HG03432 (cell line): ENCODE results near the gene SMIM41.

Experiments used
- ATAC-seq: cut with Tn5 transposase; IDR thresholded peaks from one replicate; pipeline ENCODE4 v1.9.1; 2021; ENCODE audit warnings: mild to moderate bottlenecking, moderate library complexity; ENCODE audit not compliant: unreplicated experiment

SMIM41 gene

DNA sequence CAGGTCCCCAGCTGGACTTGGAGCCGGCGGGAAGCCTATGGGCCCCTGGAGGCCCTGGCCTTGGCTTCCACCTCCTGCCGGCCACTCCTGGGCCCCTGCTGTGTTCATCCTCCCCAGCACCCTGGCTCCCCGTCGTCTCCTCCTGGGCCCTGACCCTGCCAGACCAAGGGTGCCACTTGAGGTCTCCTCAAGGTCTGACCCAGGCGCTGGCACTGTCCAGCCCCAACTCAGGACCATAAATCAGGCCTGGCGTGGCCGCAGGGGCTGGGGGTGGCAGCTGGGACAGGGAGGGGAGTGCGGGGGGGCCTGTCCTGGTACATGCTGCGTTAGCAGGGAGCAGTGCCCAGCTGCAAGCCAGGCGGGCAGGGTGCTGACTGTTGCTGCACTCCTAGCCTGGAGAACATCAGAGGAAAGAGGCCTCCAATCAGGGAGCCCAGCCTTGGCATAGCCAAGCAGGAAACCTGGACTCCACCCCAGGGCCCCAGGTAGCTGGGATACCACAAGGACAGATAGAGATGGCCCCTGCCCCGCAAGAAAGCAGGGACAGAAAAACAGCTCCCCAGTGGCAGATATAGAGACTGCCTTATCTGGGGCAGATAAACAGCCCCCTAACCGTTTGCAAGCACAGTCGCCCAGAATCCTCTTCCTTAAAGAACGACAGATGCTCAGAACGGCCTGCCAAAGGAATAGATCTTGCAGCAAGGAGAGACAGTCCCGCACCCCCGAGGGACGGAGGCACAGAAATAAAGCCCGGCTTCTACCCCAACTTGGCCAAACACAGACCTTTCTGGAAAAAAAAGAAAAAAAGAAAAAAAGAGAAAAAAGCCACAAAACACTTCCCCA is 16.2 kb upstream of the SMIM41 start:
- no peak for ATAC-seq

DNA sequence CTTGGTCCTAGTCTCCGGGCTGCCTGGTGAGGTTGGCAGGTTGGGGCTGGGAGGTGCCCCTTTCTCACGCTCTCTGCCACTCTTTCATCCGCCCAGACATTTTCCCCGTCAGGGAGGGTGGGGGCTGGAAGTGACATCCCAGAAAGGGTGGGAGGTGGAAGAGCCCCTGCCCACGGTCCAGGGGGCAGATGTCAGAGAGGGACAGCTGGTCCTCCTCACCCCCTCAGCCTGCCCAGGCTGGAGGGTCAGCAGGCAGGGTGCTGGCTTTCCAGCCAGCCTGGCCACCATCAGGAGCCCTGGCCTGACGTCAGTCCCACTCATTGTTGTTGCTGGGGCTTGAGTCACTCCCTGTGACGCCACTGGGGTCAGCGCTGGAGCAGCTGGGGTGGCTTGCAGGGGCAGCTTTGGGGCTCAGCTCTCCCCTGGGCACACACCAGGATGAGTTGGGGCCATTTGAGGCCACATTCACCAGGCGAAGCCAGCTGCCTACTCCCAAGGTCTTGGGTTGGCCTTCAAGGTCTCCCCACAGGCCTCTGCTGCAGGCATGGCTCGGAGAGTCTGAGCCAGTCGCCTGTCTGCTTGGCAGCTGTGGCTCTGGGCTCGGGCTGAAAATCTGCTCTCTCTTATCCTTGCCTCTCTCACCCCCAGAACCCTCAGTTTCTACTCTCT is 15.4 kb upstream of the SMIM41 start:
- no peak for ATAC-seq

DNA sequence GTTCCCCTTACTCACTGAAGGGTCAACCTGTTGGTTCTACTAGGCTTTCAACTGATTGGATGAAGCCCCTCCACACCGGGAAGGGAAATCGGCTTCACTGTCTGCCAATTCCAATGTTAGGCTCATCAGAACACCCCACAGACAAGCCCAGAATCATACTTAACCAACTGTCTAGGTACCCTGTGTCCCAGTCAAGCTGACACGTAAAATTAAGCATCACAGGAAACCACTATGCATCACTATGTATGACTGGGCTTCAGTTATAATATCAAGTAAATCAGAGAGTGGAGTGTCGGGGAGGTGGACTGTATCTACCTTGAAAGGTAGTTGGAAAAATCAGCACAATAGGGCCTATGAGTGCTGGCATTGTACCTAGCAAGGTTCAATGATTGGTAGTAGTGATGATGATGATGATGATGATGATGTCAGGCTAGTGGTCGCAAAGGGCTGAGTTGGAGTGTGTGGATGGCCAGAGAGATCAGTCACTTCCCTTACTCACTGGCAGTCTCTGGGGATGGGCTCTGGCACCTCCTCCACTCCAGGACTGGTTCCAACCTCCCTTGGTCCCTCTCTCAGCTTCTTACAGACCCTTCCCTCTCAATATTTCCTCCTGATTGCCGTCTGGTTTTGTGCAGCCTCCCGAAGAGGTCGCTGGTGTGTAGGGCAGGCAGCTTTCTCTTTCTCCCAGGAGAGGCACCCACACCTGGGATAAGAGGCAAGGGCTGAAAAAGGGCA is 13.0 kb upstream of the SMIM41 start:
- no peak for ATAC-seq

DNA sequence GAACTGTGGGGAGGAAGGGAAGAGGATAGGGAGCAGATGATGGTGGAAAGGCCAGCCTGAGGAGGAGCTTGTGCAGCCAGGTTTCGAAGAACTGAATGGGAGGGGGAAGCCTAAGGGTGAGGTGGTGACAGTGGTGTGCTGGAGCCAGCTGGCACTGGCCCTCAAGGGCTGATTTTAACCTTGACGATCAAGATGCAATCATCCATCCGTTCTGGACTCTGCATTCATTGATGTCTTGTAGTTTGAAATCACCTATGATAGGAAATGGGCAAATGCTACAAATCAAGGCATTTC is 12.5 kb upstream of the SMIM41 start:
- no peak for ATAC-seq

DNA sequence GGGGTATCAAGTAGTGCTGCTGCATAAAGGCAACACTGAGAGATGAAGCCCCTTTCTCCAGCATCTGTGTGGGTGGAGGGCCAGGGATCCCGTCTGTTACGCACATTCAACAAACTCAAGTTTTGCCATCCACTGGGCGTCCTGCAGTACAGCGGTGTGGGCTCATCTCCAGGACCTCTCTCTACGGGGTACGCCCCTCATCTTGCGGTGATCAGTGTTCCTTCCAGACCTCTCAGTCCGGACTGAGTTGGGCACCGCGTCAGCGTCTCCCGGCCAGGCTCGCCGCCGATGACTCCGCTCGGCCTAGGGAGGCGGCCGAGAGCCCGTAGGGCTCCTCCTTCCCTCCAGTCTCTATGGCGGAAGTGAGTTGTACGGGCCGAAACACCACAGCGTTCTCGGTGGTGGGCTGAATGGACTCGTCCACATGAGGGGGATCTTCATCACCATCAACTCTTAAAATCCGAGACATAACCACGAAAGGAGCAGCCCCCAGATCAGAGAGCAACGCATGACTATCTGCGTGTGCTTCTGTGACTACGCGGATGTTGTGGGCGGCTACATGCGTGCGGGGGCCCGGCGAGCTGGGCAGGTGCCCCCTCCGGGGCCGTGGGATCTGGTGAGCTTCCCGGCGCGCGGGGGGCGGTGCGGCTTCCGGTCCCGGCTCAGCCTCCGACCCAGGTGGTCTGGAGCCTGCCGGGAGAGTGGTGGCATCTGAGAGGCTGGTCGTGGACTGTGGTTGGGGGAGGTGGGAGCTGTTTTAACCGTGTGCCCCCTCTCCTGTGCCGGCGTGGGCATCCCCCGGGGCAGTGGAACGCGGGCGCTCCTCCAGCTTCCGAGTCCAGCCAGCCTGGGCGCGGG is 9.9 kb upstream of the SMIM41 start, which contains the start of gene ATG101:
ATG101 (plus strand) TSS at position 652 of the 858 bp plus-strand sequence. CDS start 3,673 bp downstream, outside the sequence.
- ATAC-seq, result peak; percentile 95

DNA sequence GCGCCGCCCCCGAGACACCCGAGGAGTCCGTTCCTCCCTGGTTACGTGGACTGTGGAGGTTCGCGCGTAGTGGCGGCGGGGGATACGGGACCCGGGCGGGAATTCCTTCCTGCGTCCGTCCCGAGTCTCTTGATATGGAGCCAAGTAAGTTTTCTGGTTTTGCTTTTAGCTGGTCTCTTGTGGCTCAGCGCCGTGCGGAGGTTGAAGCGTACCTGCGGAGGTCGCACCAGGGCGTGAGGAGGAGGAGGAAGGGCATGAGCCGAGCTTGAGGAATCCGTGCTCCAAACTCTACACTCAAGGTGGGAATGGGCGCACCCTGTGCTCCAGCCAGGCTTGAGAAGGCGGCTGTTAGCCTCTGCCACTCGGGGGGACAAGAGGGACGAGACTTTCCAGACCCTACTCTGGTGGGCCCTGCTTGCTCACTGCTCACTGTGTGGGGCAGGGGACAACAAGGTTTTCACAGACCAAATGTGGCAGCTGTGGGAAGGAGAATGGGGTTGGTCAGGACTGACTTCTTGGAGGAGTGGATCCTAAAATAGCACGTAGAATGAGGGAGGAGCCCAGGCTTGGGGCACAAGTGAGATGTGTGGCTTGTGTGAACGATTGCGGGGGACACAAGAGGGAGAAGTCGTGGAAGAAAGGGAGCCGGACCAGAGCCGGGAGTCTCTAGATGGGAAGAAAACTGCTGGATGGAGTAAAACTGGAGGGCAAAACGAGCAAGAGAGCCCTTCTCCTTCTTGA is 9.1 kb upstream of the SMIM41 start:
- ATAC-seq, result no peak

DNA sequence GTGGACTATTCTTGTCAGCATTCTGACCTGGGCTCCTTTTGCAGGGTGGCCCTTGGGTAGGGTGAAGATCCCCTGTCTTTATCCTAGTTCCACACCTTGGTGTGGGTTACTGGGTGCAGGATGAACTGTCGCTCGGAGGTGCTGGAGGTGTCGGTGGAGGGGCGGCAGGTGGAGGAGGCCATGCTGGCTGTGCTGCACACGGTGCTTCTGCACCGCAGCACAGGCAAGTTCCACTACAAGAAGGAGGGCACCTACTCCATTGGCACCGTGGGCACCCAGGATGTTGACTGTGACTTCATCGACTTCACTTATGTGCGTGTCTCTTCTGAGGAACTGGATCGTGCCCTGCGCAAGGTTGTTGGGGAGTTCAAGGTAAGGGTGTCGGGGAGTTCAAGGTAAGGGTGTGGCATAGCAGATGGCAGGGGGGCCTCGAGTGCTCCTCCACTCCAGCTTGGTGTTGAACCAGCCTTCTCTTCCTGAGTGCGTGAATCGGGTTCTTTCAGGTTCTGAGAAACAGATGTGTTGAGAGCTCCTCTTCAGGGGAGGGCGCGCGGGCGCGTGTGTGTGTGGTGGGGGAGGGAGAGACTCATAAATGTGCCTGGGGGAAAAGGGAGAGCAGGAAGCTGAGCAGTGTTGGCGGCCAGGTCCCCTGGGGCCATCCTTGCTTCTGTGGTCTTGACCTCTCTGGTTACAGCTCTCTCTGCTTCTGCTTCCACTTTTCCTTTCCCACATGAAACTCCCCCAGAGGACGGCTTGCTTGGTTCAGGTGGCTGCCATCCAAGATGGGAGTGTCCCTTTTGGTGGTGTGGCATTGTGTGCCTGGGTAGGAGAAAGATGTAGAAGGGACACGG is 5.7 kb upstream of the SMIM41 start:
- ATAC-seq, result peak; percentile 19

DNA sequence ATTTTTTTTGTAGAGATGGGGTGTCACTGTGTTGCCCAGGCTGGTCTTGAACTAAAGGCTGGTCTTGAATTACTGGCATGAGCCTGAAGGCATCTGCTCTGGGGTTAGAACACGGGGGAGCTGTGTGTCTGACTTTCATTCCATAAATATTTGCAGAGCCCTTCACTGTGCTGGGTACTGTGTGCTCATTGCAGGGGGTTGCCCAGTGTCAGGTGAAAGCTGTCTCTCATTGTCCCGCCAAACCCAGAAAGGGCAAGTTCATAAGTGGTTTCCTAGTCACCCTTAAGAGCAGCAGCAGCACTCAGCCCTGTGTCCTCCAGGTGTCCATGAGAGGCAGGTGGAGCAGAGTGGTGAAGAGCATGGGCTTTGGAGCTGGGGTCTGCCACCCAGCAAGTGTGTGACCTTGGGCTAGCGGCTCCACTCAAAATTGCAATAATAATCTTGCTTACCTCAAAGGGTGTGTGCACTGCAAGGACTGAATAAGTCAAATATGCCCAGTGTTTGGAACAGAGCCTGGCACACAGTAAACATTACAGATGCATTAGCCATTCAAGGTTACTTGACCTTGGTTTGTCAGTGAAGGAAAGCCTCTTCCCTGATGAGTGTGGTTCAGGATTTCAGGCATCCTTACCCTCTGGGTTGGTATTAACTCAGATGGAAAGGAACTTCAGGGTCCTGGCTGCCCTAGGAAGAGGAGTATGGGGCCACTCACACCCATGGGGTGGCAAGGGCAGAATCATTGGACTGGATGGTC is 4.4 kb upstream of the SMIM41 start:
- no peak for ATAC-seq

DNA sequence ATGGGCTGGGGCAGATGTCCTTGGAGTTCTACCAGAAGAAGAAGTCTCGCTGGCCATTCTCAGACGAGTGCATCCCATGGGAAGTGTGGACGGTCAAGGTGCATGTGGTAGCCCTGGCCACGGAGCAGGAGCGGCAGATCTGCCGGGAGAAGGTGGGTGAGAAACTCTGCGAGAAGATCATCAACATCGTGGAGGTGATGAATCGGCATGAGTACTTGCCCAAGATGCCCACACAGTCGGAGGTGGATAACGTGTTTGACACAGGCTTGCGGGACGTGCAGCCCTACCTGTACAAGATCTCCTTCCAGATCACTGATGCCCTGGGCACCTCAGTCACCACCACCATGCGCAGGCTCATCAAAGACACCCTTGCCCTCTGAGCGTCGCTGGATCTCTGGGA is 2.7 kb upstream of the SMIM41 start:
- ATAC-seq, result no peak

DNA sequence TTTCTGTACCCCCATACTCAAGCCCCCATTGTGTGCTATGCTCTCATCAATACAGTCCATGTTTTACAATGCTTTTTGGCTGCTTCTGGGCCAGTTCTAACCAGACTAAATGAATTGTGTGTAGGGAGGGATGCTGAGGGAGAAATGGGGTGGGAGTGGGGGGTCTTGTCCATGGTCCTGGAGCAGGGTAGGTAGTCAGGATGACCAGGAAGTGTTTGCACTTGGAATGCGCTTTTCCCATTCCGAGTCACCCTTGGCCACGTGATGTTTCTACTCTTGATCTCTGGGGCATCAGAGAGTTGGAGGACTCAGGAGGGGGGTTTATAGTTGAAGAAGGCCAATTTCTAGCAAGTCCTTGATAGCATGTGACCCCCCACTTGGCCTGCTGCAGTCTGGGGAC is 1.2 kb upstream of the SMIM41 start:
- no peak for ATAC-seq

DNA sequence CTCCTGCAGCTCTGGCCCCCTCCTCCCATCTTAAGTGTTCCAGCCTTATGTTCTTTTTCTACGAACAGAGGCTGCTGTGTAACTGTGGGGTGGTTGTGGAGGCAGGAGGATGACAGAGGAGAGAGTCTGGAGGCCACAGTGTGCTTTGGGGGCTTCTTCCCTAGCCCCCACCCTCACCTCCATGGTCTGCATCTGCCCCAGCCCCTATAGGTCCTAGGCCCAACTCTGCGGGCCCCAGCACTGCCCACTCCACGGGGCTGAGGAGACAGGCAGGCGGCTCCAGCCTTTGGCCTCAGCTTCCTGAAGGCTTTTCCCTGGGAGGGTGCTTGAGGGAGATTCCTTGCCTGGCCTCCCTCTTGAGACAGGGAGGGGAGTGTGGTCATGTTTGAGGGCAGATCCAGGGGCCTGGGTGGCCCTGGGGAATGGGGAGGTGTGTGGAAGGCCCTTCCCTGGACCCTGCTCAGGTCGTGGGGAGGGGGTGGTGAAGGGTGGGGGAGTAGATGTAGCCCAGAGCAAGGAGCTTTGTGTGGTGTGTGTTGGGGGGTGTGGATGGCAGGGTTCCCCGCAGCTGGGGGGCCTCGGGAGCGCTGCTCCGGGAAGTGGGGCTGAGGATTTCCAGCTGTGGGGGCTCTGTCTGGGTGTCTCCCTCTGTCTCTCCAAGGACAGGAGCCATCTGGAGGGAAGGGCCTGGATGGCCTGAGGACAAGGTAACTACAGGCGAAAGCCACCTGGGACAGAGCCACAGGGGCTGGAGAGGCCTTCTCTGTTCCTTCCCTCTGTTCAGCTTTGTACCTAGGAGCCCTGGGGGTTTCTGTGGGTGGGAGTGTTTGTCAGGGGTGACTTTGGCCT is 1.1 kb downstream of the SMIM41 start:
- no peak for ATAC-seq

DNA sequence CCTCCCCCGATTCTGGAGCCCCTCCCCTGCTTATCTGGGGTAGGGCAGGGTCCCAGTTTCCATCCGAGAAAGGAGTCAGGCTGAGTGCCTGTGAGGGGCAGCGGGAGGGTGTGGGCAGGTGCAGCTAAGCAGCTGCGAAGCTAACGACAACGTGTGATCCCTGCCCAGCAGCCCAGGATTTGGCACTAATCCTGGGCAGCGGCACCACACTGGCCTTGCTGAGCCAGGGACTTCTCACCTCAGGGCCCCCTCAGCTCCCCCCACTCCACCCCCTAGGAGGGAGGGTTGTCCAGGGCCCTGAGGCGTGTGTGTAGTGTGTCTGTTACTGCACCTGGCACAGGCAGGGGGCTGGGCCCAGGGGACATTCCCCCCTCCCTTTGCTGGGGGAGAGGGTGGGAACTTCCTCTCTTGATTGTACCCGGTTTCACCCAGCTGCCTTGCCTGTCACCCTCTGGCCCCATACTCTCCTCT is 1.8 kb downstream of the SMIM41 start:
- ATAC-seq, result peak; percentile 67

DNA sequence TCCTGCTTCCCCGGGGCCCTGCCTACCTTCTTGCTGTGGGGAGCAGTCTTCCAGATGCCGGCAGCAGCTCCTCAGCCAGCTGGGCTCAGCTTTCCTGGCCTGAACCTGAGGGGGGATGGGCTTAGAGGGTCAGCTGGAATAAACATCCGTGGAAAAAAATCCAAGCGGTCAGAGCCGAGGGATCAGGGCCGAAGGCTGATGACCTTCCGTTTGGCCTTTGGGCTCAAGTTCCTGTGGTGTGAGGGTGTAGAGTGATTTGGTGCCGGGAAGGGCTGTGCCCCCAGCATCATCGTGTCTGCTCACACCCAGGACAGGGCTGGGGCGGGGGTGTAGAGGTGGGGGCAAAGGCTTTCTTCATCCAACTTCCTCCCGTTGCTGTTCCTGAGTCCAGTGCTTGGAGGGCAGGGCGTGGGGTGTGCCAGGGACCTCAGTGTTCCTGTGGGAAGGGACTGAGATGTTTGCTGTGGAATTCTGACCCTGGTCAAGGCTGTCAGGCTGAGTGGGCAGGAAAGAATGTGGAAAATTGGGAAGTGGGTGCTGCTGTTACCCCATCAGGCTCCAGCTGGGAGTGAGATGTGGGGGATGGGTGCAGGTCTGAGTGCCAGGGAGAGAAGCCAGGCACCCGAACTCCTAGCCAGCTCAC is 2.6 kb downstream of the SMIM41 start:
- no peak for ATAC-seq

DNA sequence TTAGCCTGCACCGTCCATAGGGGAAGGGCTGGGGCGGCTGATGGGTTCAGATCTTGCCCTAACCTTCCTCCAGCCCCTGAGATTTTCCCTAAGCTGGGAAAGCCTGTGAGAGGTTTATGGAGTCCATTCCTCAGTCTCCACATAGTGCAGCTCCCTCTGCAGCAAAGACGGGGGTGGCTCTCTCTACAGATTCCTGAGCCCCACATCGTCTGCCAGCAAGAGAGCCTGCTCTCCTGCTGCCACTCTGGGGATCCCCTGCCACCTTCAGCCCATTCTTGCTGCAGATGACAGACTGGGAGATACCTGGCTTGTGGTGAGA is 3.1 kb downstream of the SMIM41 start:
- ATAC-seq, result no peak

DNA sequence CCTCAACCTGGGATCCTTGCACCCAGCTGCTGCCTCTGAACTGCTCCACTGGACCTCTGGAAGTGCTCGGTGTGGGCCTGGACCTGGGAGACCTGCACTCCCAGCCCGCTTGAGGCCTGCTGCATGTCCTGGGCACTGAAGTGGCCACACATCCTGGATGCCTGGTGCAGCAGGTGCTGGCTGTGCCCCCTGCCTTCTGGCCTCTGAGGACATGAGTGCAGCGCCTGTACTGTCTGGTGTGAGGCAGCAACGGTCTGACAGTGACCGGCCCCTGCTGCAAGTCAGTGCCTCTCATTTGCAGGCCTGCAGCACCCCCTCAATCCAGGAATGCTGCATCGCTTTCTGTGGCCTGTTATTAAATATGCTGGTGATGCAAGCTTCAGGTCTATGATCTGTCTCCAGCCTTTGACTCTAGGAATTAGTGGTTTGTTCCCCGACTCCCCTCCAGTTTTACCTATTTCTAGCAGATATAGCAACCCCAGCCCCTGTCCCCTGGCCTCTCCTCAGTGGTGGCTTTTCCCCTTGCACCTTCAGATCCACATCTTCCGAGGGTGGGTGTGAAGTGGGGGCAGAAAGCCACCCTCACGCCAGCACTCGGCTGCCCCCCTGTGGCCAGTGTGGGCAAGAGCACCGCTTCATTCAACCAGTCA is 3.6 kb downstream of the SMIM41 start:
- ATAC-seq, result no peak

DNA sequence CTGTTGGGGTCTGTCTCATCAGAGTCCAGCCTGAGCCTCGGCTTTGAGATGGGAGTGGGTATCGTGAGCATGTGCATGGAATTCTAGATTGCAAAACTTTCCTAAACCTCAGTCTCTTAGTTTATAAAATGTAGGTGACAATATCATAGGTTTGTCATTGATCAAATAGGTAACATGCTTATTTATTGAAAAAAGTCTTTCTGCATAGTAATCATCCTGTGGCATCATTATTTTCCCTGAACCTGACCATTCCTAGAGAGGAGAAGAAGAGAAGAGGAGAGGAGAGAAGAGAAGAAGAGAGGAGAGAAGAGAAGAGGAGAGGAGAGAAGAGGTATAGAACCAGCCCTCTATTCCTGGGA is 4.1 kb downstream of the SMIM41 start:
- ATAC-seq, result no peak
